Natural killer cell (primary cell): Measurements from ENCODE around the gene PASK. TPM values are rescaled to one million over a fixed set of nuclear protein-coding genes. Genes with fewer than 3 reads are reported as not detected.

Source experiments
- ATAC-seq, 3 donors: fragments of 150-1000 bp in 2 of 3; fragments of 200-7000 bp in 1 of 3; cut with Tn5 transposase; 1 replicate in 1 of 3; 2 replicates in 2 of 3; pipeline ENCODE4 v1.10.0; 2021; ENCODE audit warnings: mild to moderate bottlenecking in 2 of 3, moderate library complexity in 2 of 3
- DNase-seq, 2 donors: peaks; one replicate each; pipeline versions ENCODE4 v3.0.0 to v3.0.0-alpha.2; 2013 to 2021; ENCODE audit warnings: mixed read lengths in 1 of 2
- H3K27ac ChIP-seq: one replicate; pipeline ENCODE4 v1.5.1; 2013; ENCODE audit warnings: mild to moderate bottlenecking, low read length
- H3K27me3 ChIP-seq: one replicate; pipeline ENCODE4 v1.6.1; 2013; ENCODE audit warnings: low read length; ENCODE audit not compliant: control insufficient read depth, insufficient read depth
- H3K36me3 ChIP-seq: one replicate; pipeline ENCODE4 v1.6.1; 2013; ENCODE audit warnings: low read length; ENCODE audit not compliant: control insufficient read depth, insufficient read depth
- H3K4me1 ChIP-seq: one replicate; pipeline ENCODE4 v1.6.1; 2013; ENCODE audit warnings: low read length; ENCODE audit not compliant: control insufficient read depth, insufficient read depth
- H3K4me3 ChIP-seq: one replicate; pipeline ENCODE4 v1.5.1; 2013; ENCODE audit warnings: low read length
- H3K9me3 ChIP-seq: one replicate; pipeline ENCODE4 v1.6.1; 2013; ENCODE audit warnings: low read length; ENCODE audit not compliant: control insufficient read depth, insufficient read depth
- H3K27ac Mint-ChIP-seq, 2 donors: one replicate each; pipeline ENCODE4 v1.8.0; 2022; ENCODE audit warnings: mild to moderate bottlenecking in 2 of 2, mixed read lengths in 2 of 2, moderate library complexity in 1 of 2
- H3K27me3 Mint-ChIP-seq, 2 donors: one replicate each; pipeline ENCODE4 v1.8.0; 2022; ENCODE audit warnings: low read depth in 2 of 2, mixed read lengths in 2 of 2
- H3K36me3 Mint-ChIP-seq: one replicate; pipeline ENCODE4 v1.8.0; 2022; ENCODE audit warnings: mixed read lengths
- H3K4me1 Mint-ChIP-seq, 2 donors: one replicate each; pipeline ENCODE4 v1.8.0; 2022; ENCODE audit warnings: mixed read lengths in 2 of 2
- H3K4me3 Mint-ChIP-seq: one replicate; pipeline ENCODE4 v1.8.0; 2022; ENCODE audit warnings: mild to moderate bottlenecking, moderate library complexity, mixed read lengths
- H3K9me3 Mint-ChIP-seq, 2 donors: one replicate each; pipeline ENCODE4 v1.8.0; 2022; ENCODE audit warnings: mixed read lengths in 2 of 2
- WGBS: methylation state at CpG from one replicate; pipeline ENCODE4 v1.1.7; 2013; ENCODE audit warnings: missing lambda C conversion rate; ENCODE audit not compliant: insufficient coverage; 5-methylcytosine and 5-hydroxymethylcytosine counted together
- intact Hi-C: fragments of 100-400 bp; cut with micrococcal nuclease; formaldehyde crosslinking; loops from one replicate; pipeline ENCODE4 v1.14.2; 2022
- total RNA-seq, 4 donors: library from RNA; stranded (reverse); fragments of 120-200 nt in 1 of 4; gene quantifications; one replicate each; pipeline versions ENCODE4 v1.2.3 to v1.2.4, GENCODE V29; 2013 to 2022
- TF ChIP-seq, protein P1 (sequence below): fragments of 200-600 bp; IDR thresholded peaks from one replicate; pipeline ENCODE4 v1.8.0; 2022; ENCODE audit warnings: antibody characterized with exemption

PASK gene
- total RNA-seq, 3 donors from 2014 or later (not counting 1 experiment from before 2014, with no cell fraction given) = 27.9 to 45.2 (median 36.2) TPM

- TF ChIP-seq, protein P1, sequence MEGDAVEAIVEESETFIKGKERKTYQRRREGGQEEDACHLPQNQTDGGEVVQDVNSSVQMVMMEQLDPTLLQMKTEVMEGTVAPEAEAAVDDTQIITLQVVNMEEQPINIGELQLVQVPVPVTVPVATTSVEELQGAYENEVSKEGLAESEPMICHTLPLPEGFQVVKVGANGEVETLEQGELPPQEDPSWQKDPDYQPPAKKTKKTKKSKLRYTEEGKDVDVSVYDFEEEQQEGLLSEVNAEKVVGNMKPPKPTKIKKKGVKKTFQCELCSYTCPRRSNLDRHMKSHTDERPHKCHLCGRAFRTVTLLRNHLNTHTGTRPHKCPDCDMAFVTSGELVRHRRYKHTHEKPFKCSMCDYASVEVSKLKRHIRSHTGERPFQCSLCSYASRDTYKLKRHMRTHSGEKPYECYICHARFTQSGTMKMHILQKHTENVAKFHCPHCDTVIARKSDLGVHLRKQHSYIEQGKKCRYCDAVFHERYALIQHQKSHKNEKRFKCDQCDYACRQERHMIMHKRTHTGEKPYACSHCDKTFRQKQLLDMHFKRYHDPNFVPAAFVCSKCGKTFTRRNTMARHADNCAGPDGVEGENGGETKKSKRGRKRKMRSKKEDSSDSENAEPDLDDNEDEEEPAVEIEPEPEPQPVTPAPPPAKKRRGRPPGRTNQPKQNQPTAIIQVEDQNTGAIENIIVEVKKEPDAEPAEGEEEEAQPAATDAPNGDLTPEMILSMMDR = no peak
- no peaks in the 10 kb centered on the region for H3K9me3 ChIP-seq
- no peaks in the 10 kb centered on the region for H3K36me3 Mint-ChIP-seq
- intact Hi-C loops = no loop called here
- H3K4me3 ChIP-seq = no peak overlapping the region
- H3K4me3 Mint-ChIP-seq = no peak overlapping the region
- H3K27ac Mint-ChIP-seq = no peak overlapping the region
- WGBS = 53% methylated on average over 6 of the region's 8 CpGs
- peaks cover 6% of the 10 kb centered on the region for H3K4me1 ChIP-seq
- no peaks in the 10 kb centered on the region for H3K27me3 Mint-ChIP-seq
- ATAC-seq = no peak
- peaks cover 0 to 4% of the 10 kb centered on the region in 2 donors for H3K4me1 Mint-ChIP-seq
- no peak for DNase-seq
- H3K36me3 ChIP-seq = no peaks in the 10 kb centered on the region
- H3K27ac ChIP-seq = no peak overlapping the region
- H3K27me3 ChIP-seq = no peaks in the 10 kb centered on the region
- no peaks in the 10 kb centered on the region for H3K9me3 Mint-ChIP-seq
Measured at GRCh38 chr2:241063587-241063986, 85.7 kb downstream of the PASK start.

GRCh38 chr2:241063093-241063551 is 86.2 kb downstream of the PASK start:
- H3K27me3 Mint-ChIP-seq = no peaks in the 10 kb centered on the region
- 85% methylated on average over 13 of the region's 13 CpGs for WGBS
- no peaks in the 10 kb centered on the region for H3K36me3 Mint-ChIP-seq
- DNase-seq = no peak
- intact Hi-C loops = no loop called here
- H3K36me3 ChIP-seq = no peaks in the 10 kb centered on the region
- peaks cover 0 to 4% of the 10 kb centered on the region in 2 donors for H3K4me1 Mint-ChIP-seq
- H3K27ac Mint-ChIP-seq = no peak overlapping the region
- no peaks in the 10 kb centered on the region for H3K9me3 ChIP-seq
- H3K4me3 Mint-ChIP-seq = no peak overlapping the region
- no peak overlapping the region for H3K27ac ChIP-seq
- H3K4me3 ChIP-seq = no peak overlapping the region
- no peaks in the 10 kb centered on the region for H3K9me3 Mint-ChIP-seq
- peaks cover 6% of the 10 kb centered on the region for H3K4me1 ChIP-seq
- no peak for ATAC-seq
- TF ChIP-seq, protein P1 = no peak
- no peaks in the 10 kb centered on the region for H3K27me3 ChIP-seq

- intact Hi-C loops = no loop called here
- peaks cover 6% of the 10 kb centered on the region for H3K4me1 ChIP-seq
Measured at GRCh38 chr2:241062389-241063092, 86.7 kb downstream of the PASK start.

More at GRCh38 chr2:241062389-241063092, 86.7 kb downstream of the PASK start:
- TF ChIP-seq, protein P1 = no peak
- Histone ChIP-seq H3K36me3 (no peaks in the 10 kb centered on the region), H3K27me3 (no peaks in the 10 kb centered on the region), H3K27ac (no peak overlapping the region), H3K9me3 (no peaks in the 10 kb centered on the region), H3K4me3 (no peak overlapping the region)
- no peak for ATAC-seq
- H3K27ac Mint-ChIP-seq = no peak overlapping the region
- H3K36me3 Mint-ChIP-seq = no peaks in the 10 kb centered on the region
- H3K4me1 Mint-ChIP-seq = peaks cover 0 to 4% of the 10 kb centered on the region in 2 donors
- H3K9me3 Mint-ChIP-seq = no peaks in the 10 kb centered on the region
- no peak for DNase-seq
- 91% methylated on average over 15 of the region's 15 CpGs for WGBS
- no peaks in the 10 kb centered on the region for H3K27me3 Mint-ChIP-seq
- H3K4me3 Mint-ChIP-seq = no peak overlapping the region
